ENCODE results near the gene ACAN.

The ACAN gene

DNA sequence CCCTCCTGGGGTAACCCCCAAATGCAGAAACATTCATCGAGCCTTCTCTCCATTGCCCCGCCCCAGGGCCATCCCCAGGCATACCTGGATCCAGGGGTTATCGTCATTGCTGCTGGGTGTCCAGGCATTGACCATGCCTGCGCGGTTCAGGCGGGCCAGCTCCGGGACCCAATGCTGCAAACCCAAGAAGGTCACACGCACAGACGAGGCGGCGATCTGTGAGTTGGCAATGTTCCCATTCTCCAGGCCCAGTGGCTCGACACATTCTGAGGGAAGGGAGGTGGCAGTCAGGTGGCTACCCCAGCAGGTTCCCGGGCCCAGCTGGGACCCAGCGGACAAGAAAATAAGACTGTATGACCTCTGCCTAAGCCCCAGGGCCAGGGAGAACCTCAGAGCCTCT lies 103.9 kb downstream of the ACAN start:
- no peaks in the 10 kb centered on the region for H3K27me3 ChIP-seq
- H3K36me3 ChIP-seq, result no peaks in the 10 kb centered on the region
- no peaks in the 10 kb centered on the region; the same call in 1 of the 2 replicates for H3K4me1 ChIP-seq
- H3K9me3 ChIP-seq, result no peaks in the 10 kb centered on the region
- TF ChIP-seq, protein P1, sequence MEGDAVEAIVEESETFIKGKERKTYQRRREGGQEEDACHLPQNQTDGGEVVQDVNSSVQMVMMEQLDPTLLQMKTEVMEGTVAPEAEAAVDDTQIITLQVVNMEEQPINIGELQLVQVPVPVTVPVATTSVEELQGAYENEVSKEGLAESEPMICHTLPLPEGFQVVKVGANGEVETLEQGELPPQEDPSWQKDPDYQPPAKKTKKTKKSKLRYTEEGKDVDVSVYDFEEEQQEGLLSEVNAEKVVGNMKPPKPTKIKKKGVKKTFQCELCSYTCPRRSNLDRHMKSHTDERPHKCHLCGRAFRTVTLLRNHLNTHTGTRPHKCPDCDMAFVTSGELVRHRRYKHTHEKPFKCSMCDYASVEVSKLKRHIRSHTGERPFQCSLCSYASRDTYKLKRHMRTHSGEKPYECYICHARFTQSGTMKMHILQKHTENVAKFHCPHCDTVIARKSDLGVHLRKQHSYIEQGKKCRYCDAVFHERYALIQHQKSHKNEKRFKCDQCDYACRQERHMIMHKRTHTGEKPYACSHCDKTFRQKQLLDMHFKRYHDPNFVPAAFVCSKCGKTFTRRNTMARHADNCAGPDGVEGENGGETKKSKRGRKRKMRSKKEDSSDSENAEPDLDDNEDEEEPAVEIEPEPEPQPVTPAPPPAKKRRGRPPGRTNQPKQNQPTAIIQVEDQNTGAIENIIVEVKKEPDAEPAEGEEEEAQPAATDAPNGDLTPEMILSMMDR (IDR thresholded peaks at IDR 0.05; ENCODE audit: low read depth, low read length), result no peak
- no peak overlapping the region for H3K4me3 ChIP-seq (ENCODE audit: low read depth, low read length)
- DNase-seq, result no peak

DNA sequence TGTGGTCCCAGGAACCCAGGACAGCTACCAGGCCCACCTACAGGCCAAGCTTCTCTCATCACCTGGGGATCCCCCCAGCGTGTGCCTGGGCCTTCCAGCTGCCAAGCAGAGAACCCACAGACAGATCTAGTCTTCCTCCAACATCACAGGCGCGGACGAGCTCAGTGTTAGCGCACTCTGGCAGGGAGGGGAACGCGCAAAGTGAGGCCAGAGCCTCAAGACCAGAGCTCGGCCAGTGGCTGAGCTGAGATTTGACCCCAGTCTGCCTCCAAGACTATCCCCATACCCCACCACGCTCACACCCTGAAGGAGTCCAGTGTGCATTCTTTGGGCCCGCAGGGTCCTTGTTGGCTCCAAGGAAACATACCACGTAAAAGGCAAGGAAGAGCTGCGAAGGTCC lies 104.9 kb downstream of the ACAN start:
- Histone ChIP-seq H3K36me3 (no peaks in the 10 kb centered on the region), H3K4me3 (ENCODE audit: low read depth, low read length) (no peak overlapping the region), H3K27me3 (no peaks in the 10 kb centered on the region), H3K4me1 (no peaks in the 10 kb centered on the region; the same call in 1 of the 2 replicates), H3K9me3 (no peaks in the 10 kb centered on the region)
- DNase-seq, result no peak
- TF ChIP-seq, protein P1 (IDR thresholded peaks at IDR 0.05; ENCODE audit: low read depth, low read length), result no peak

DNA sequence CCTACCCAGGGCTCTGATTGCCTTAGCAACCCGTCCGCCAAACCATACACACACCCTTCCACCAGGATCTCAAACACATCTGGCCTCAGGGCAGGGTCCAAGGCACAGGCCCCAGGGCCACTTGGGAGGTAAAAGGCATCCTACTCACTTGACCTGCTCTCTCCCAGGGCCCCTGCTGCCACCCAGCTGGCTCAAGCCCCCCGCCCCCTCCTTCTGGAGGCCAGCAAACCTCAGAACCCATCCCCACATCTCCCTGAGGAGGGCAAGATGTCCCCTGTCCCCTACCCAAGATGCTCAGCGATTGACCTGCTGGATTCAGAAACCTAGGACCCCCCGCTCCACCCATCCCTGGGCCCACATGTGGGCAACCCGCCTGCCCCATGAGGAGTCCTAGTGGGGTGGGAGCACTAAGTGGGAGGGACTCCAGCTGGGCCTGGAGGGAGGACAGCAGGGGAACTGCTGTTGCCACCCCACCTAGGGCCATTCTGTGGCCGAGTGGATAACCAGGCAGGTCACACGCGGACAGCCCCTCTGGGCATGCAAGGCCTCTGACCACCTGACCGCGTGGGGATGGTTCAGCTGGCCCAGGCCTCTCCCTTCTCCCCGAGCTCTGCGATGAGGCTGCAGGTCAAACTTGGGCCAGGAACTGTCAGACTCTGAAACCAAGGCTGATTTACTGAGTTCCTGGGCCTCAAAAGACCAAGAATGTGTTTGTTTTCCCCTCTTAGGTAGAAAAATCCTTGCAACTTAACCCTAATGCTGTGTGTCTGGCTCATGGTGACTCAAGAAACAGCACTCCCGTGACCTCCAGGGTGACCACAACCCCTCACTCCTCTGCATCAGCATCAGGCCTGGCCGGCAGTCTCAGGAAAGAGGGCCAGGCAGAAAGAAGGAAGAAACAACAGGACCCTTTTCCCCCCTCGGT lies 105.7 kb downstream of the ACAN start:
- Histone ChIP-seq H3K36me3 (no peaks in the 10 kb centered on the region), H3K4me1 (no peaks in the 10 kb centered on the region; the same call in 1 of the 2 replicates), H3K27me3 (no peaks in the 10 kb centered on the region), H3K9me3 (no peaks in the 10 kb centered on the region), H3K4me3 (ENCODE audit: low read depth, low read length) (no peak overlapping the region)
- DNase-seq, result no peak
- TF ChIP-seq, protein P1 (IDR thresholded peaks at IDR 0.05; ENCODE audit: low read depth, low read length), result no peak

DNA sequence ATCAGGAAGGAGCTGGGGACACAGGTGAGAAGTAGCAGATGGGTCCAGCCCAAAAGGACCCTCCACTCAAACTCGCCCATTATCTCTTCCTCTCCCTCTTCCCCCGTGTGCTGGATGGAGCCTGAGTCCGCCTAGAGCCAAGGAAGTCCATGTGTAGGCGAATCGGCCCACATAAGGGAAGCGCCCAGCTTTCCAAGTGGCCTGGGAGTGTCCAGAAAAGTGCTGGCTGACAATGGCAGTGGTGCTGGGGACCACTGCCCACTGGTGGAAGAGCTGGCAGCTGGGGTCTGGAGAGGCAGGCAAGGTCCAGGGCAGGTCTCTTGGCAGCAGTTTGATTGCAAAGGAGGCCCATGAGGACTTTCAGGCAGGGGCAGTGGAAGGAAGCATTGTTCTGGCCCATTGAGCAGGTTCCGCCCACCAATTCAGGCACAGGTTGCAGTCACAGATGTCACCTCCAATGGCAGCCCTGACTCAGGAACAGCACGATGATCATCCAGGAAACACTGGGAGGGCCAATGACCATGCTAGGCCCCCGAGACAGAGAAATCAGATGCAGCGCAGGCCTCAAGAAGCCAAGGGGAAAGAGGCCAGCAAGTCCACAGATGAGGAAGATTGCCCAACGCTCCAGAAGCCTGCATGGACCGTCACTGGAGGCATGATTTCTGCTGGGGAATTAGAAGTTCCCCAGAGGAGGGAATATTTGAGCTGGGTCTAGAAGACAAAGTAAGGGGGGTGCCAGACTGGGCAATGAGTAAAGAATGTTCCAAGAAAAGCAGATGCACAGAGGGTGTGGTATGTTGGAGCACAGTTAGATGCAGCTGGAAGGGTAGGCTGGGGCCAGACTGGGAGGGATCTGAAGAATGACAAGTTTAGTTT lies 107.0 kb downstream of the ACAN start:
- DNase-seq, result no peak
- H3K9me3 ChIP-seq, result no peaks in the 10 kb centered on the region
- no peaks in the 10 kb centered on the region for H3K27me3 ChIP-seq
- H3K4me3 ChIP-seq (ENCODE audit: low read depth, low read length), result no peak overlapping the region
- TF ChIP-seq, protein P1 (IDR thresholded peaks at IDR 0.05; ENCODE audit: low read depth, low read length), result no peak
- H3K36me3 ChIP-seq, result no peaks in the 10 kb centered on the region
- no peaks in the 10 kb centered on the region for H3K4me1 ChIP-seq

DNA sequence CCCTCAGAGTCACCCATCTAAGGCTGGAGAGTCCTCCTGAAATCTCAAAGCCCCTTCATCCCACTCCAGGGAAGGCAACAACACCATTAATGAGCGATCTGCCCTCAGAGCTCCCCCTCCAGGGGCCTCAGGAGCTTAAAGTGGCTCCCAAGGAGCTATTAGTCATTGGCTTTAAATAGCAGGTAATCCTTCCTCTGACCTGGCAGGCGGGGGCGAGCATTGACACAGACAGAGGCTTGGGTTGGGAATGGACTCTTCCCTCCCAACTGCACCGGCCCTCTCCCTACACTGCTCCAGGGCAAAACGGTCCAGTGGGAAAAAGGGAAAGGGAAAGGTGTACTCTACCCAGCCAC lies 108.5 kb downstream of the ACAN start:
- TF ChIP-seq, protein P1 (IDR thresholded peaks at IDR 0.05; ENCODE audit: low read depth, low read length), result no peak
- H3K36me3 ChIP-seq, result no peaks in the 10 kb centered on the region
- DNase-seq, result no peak

More for the DNA sequence above, 108.5 kb downstream of the ACAN start:
- Histone ChIP-seq H3K4me1 (no peaks in the 10 kb centered on the region), H3K27me3 (no peaks in the 10 kb centered on the region), H3K9me3 (no peaks in the 10 kb centered on the region), H3K4me3 (ENCODE audit: low read depth, low read length) (no peak overlapping the region)
